Measurements from ENCODE around the gene SOST.

SOST gene

DNA sequence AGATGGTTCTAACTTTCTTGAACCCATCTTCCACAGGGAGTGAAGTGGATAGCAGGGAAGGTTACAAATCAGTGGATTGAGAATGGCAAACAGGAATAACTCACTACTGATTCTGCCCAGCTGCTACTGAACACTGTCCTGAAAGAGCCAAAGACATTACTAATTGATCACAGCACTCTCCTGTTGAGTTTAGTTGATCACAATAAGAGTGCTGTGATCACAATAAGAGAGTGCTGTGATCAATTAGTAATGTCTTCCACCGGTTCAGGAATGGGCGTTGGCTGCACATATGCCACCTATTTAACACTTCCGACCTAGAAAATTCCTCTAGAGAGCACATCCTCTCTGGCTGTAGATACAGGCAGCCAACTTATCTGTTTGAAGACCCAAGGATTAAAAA, 33.0 kb upstream of the SOST start:
- Histone ChIP-seq H4K20me1 (ENCODE audit: low read depth, low read length) (no peaks in the 10 kb centered on the region), H3K4me3 (ENCODE audit: insufficient read depth, low read length, poor library complexity, severe bottlenecking) (no peak overlapping the region), H3K9ac (ENCODE audit: low read length) (no peak overlapping the region), H3K27me3 (ENCODE audit: low read length) (no peaks in the 10 kb centered on the region), H3K36me3 (ENCODE audit: low read length) (no peaks in the 10 kb centered on the region), H3K9me2 (replicated peaks; ENCODE audit: insufficient read depth, low read length) (no peaks in the 10 kb centered on the region), H3K79me2 (ENCODE audit: insufficient read depth, low read length) (no peaks in the 10 kb centered on the region), H2AFZ (ENCODE audit: low read depth, low read length, severe bottlenecking) (no peak overlapping the region), H3K4me2 (ENCODE audit: low read depth, low read length, poor library complexity, severe bottlenecking) (no peak overlapping the region), H3K27ac (ENCODE audit: low read depth, low read length) (no peak overlapping the region), H3F3A (ENCODE audit: insufficient read depth) (no peaks in the 10 kb centered on the region), H3K9me3 (ENCODE audit: insufficient read depth, low read length) (no peaks in the 10 kb centered on the region)
- no peak for TF ChIP-seq EZH2phosphoT487 (conservative IDR thresholded peaks at IDR 0.05; ENCODE audit: low read length)
- TF ChIP-seq, protein P1, sequence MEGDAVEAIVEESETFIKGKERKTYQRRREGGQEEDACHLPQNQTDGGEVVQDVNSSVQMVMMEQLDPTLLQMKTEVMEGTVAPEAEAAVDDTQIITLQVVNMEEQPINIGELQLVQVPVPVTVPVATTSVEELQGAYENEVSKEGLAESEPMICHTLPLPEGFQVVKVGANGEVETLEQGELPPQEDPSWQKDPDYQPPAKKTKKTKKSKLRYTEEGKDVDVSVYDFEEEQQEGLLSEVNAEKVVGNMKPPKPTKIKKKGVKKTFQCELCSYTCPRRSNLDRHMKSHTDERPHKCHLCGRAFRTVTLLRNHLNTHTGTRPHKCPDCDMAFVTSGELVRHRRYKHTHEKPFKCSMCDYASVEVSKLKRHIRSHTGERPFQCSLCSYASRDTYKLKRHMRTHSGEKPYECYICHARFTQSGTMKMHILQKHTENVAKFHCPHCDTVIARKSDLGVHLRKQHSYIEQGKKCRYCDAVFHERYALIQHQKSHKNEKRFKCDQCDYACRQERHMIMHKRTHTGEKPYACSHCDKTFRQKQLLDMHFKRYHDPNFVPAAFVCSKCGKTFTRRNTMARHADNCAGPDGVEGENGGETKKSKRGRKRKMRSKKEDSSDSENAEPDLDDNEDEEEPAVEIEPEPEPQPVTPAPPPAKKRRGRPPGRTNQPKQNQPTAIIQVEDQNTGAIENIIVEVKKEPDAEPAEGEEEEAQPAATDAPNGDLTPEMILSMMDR (IDR thresholded peaks at IDR 0.05; ENCODE audit: insufficient read depth, low read length, poor library complexity, severe bottlenecking), result no peak

- no peak overlapping the region for H2AFZ ChIP-seq (ENCODE audit: low read depth, low read length, severe bottlenecking)
- no peak overlapping the region for H3K4me2 ChIP-seq (ENCODE audit: low read depth, low read length, poor library complexity, severe bottlenecking)
- no peaks in the 10 kb centered on the region for H3F3A ChIP-seq (ENCODE audit: insufficient read depth)
- H3K9me3 ChIP-seq (ENCODE audit: insufficient read depth, low read length), result no peaks in the 10 kb centered on the region
- H4K20me1 ChIP-seq (ENCODE audit: low read depth, low read length), result no peaks in the 10 kb centered on the region
- H3K27ac ChIP-seq (ENCODE audit: low read depth, low read length), result no peak overlapping the region
- no peak overlapping the region for H3K9ac ChIP-seq (ENCODE audit: low read length)
- no peaks in the 10 kb centered on the region for H3K27me3 ChIP-seq (ENCODE audit: low read length)
- H3K79me2 ChIP-seq (ENCODE audit: insufficient read depth, low read length), result no peaks in the 10 kb centered on the region
- H3K9me2 ChIP-seq (replicated peaks; ENCODE audit: insufficient read depth, low read length), result no peaks in the 10 kb centered on the region
- no peak for TF ChIP-seq EZH2phosphoT487 (conservative IDR thresholded peaks at IDR 0.05; ENCODE audit: low read length)
- TF ChIP-seq, protein P1 (IDR thresholded peaks at IDR 0.05; ENCODE audit: insufficient read depth, low read length, poor library complexity, severe bottlenecking), result no peak
- H3K4me3 ChIP-seq (ENCODE audit: insufficient read depth, low read length, poor library complexity, severe bottlenecking), result no peak overlapping the region
- no peaks in the 10 kb centered on the region for H3K36me3 ChIP-seq (ENCODE audit: low read length)
Measured at GRCh38 chr17:43790311-43790940, 31.8 kb upstream of the SOST start.

- Histone ChIP-seq H3K27ac (ENCODE audit: low read depth, low read length) (no peak overlapping the region), H3K79me2 (ENCODE audit: insufficient read depth, low read length) (no peaks in the 10 kb centered on the region), H3K4me3 (ENCODE audit: insufficient read depth, low read length, poor library complexity, severe bottlenecking) (no peak overlapping the region), H3K9me2 (replicated peaks; ENCODE audit: insufficient read depth, low read length) (no peaks in the 10 kb centered on the region), H3K9ac (ENCODE audit: low read length) (no peak overlapping the region), H3K4me2 (ENCODE audit: low read depth, low read length, poor library complexity, severe bottlenecking) (no peak overlapping the region), H3K36me3 (ENCODE audit: low read length) (no peaks in the 10 kb centered on the region), H2AFZ (ENCODE audit: low read depth, low read length, severe bottlenecking) (no peak overlapping the region), H4K20me1 (ENCODE audit: low read depth, low read length) (no peaks in the 10 kb centered on the region), H3K9me3 (ENCODE audit: insufficient read depth, low read length) (no peaks in the 10 kb centered on the region), H3K27me3 (ENCODE audit: low read length) (no peaks in the 10 kb centered on the region), H3F3A (ENCODE audit: insufficient read depth) (no peaks in the 10 kb centered on the region)
- TF ChIP-seq EZH2phosphoT487 (conservative IDR thresholded peaks at IDR 0.05; ENCODE audit: low read length), result no peak
- TF ChIP-seq, protein P1 (IDR thresholded peaks at IDR 0.05; ENCODE audit: insufficient read depth, low read length, poor library complexity, severe bottlenecking), result no peak
Measured at GRCh38 chr17:43789482-43789881, 30.9 kb upstream of the SOST start.
